Astrocyte (in vitro differentiated cells and primary cell): ENCODE measurements around the gene SEMA4B.

ENCODE experiments used
- CTCF ChIP-seq: IDR thresholded peaks from 2 replicates; pipeline ENCODE4 v1.5.1; 2011; ENCODE audit warnings: low read depth, mild to moderate bottlenecking, inconsistent platforms, low read length, moderate library complexity; ENCODE audit not compliant: insufficient read depth
- EZH2 ChIP-seq: IDR thresholded peaks from 2 replicates; pipeline ENCODE4 v1.6.1; 2012; ENCODE audit warnings: mild to moderate bottlenecking, low read length, inconsistent platforms; ENCODE audit not compliant: insufficient read depth

GRCh38 chr15:90154861-90155626 lies 46.1 kb upstream of the SEMA4B start:
- TF ChIP-seq CTCF = no peak
- TF ChIP-seq EZH2 = no peak
